Ovary (tissue), 3 donors: ENCODE data around the gene FXYD5.

Experiments used
- EP300 ChIP-seq: sonication (generic); formaldehyde crosslinking; IDR thresholded peaks from one replicate; pipeline ENCODE4 v1.6.1; 2017; ENCODE audit warnings: antibody characterized with exemption
- POLR2A ChIP-seq: fragments of 450-650 bp; IDR thresholded peaks from one replicate; pipeline ENCODE4 v1.6.1; 2017; ENCODE audit warnings: antibody characterized with exemption, mild to moderate bottlenecking, moderate library complexity
- TF ChIP-seq, protein P1 (sequence below), 3 donors: fragments of 450-650 bp in 2 of 3; fragments of 200-600 bp in 1 of 3; IDR thresholded peaks; one replicate each; pipeline versions ENCODE4 v1.5.1 to v1.8.0; 2016 to 2022; ENCODE audit warnings: antibody characterized with exemption in 3 of 3, mild to moderate bottlenecking in 1 of 3
- donor health status: DM: no; HTN: no; CAD: no.

GRCh38 chr19:35130761-35131720, 23.5 kb upstream of the FXYD5 start:
- TF ChIP-seq POLR2A (no peak), EP300 (no peak)
- TF ChIP-seq, protein P1, sequence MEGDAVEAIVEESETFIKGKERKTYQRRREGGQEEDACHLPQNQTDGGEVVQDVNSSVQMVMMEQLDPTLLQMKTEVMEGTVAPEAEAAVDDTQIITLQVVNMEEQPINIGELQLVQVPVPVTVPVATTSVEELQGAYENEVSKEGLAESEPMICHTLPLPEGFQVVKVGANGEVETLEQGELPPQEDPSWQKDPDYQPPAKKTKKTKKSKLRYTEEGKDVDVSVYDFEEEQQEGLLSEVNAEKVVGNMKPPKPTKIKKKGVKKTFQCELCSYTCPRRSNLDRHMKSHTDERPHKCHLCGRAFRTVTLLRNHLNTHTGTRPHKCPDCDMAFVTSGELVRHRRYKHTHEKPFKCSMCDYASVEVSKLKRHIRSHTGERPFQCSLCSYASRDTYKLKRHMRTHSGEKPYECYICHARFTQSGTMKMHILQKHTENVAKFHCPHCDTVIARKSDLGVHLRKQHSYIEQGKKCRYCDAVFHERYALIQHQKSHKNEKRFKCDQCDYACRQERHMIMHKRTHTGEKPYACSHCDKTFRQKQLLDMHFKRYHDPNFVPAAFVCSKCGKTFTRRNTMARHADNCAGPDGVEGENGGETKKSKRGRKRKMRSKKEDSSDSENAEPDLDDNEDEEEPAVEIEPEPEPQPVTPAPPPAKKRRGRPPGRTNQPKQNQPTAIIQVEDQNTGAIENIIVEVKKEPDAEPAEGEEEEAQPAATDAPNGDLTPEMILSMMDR (IDR thresholded peaks at IDR 0.05), result no peak
